ENCODE results near the gene LMBR1.
"Not testable (repeated sequence)": the region's sequence is repeated elsewhere in the genome, so short reads cannot be mapped to it uniquely, and the experiment has no call there.

DNA sequence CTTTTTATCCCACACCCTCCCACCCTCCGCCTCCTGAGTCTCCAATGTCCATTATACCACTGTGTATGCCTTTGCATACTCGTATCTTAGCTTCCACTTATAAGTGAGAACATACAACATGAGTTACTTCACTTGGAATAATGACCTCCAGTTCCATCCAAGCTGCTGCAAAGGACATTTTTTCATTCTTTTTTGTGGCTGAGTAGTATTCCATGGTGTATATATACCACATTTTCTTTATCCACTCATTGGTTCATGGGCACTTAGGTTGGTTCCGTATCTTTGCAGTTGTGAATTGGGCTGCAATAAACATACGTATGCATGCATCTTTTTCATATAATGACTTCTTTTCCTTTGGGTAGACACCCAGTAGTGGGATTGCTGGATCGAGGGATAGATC, 245.7 kb downstream of the LMBR1 start:
- TF ChIP-seq, protein P1, sequence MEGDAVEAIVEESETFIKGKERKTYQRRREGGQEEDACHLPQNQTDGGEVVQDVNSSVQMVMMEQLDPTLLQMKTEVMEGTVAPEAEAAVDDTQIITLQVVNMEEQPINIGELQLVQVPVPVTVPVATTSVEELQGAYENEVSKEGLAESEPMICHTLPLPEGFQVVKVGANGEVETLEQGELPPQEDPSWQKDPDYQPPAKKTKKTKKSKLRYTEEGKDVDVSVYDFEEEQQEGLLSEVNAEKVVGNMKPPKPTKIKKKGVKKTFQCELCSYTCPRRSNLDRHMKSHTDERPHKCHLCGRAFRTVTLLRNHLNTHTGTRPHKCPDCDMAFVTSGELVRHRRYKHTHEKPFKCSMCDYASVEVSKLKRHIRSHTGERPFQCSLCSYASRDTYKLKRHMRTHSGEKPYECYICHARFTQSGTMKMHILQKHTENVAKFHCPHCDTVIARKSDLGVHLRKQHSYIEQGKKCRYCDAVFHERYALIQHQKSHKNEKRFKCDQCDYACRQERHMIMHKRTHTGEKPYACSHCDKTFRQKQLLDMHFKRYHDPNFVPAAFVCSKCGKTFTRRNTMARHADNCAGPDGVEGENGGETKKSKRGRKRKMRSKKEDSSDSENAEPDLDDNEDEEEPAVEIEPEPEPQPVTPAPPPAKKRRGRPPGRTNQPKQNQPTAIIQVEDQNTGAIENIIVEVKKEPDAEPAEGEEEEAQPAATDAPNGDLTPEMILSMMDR (IDR thresholded peaks at IDR 0.05) = not testable (repeated sequence)
- TF ChIP-seq POLR2A, POLR2AphosphoS5, EP300 (IDR thresholded peaks at IDR 0.05): not testable (repeated sequence)
